HG03064 (cell line): Measurements from ENCODE around the gene TAAR6.
"Not testable (repeated sequence)": the region's sequence is repeated elsewhere in the genome, so short reads cannot be mapped to it uniquely, and the experiment has no call there.

Source experiments
- ATAC-seq: cut with Tn5 transposase; IDR thresholded peaks from one replicate; pipeline ENCODE4 v1.9.1; 2021; ENCODE audit warnings: low read depth; ENCODE audit not compliant: unreplicated experiment

Gene TAAR6

DNA sequence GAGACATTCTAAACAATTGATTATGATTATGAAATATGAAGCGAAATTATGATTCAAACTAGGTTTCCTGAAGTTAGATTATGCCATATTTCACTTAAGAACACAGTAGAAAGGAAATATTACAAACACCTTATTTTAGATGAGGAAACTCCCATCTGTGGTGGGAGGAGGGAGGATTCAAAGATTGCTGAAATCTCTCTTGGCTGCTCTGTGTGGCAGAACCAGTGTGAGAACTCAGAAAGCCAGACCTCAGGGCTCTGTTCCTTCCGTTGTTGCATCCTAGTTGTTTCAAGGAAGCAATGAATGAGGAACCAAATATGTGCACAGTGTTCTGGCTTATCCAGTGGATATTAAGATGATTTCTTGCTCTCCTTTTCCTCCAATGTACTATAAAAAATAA lies 17.3 kb downstream of the TAAR6 start:
- no peak for ATAC-seq

DNA sequence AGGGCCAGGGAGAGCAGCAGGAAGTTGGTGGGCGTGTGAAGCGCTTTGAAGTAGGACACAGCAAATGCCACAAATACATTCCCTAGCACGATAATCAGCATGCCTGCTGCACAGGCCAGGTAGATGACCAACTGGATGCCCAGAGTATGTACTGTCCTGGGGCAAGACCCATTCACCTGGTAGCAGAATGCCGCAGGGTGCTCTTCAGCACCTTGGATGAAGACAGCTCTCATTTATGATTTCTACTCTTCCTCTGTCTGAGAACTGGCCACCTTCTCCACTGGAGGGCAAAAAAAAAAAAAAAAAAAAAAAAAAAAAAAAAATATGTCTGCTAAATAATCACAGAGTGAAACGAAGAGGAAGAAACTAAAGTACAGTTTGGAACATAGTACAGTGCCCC lies 19.3 kb downstream of the TAAR6 start, which contains the start of gene TAAR5:
TSS of gene TAAR5 (minus strand) at position 288 of the 400 bp plus-strand sequence. CDS start at position 233, 55 bp downstream.
- no peak for ATAC-seq

DNA sequence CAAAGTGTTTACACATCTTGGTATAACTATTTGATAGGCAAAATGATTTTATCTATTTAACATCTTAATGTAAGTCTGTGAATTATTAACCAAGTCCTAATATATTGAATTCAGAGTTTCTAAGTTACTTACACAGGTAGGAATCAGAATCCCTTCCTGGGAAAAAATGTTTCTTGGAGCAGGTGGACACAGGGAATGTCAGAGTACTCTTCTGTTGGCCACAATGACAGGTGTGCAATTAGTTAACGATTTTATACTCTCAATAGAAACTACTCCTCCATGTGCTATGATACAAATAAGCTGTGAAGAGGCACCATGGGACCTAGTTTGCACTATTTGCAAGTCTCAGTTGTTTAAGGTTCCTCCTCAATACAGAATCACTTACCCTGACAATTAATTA lies 20.2 kb downstream of the TAAR6 start:
- no peak for ATAC-seq

DNA sequence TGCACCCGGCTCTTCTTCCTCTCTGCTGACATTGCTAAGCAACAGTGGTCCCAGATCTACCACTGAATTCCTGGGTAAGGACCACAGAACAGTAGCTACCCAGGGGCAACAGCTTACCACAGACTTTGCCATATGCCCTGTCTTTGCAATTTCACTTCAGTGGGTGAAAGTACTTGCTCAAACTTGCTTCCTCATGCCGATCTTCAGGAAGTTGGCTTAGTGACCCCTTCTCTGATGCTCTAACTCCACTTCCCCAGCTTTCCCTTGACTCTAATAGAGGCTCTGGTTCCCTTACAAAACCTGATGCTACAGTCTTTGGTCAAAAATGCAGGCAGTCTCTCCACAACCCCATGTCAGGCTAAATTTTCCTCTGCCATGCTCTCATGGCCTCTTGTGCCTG lies 22.7 kb downstream of the TAAR6 start:
- no peak for ATAC-seq

DNA sequence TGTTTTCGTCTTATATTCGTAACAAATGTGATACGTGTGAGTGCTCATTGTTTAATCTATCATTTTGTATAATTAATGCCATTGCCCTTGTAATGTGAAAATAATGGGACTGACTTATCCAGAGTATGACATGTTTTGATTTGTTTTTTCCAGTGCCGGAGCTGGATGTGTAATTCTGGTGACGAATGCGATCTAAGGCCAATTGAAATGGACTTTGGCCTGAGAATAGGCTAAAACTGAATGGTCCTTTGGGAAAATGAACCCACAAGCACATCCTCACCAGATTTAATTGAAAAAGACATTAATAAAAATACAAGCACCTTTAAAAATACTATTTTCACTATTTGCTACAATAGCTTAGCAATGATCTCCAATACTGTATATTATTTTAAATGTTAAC lies 26.1 kb downstream of the TAAR6 start:
- no peak for ATAC-seq

DNA sequence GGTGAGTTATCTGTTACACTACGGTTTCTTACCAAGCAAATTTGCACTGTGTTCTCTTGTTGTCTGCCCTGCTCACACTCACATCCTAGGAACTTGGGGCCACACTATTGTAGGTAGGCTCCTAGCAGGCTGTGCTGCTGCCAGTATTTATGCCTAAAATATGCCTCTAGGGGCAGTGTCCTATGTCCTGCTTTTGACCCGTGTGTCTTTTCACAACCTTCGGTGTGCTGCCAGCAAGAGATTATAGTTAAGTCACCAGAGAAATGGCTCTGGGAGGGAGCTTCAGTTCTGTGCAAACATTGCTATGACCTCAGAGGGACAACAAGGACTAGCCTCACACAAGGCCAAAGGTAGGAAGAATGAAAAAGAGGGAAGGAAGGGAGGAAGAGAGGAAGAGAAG lies 28.4 kb downstream of the TAAR6 start:
- no peak for ATAC-seq

DNA sequence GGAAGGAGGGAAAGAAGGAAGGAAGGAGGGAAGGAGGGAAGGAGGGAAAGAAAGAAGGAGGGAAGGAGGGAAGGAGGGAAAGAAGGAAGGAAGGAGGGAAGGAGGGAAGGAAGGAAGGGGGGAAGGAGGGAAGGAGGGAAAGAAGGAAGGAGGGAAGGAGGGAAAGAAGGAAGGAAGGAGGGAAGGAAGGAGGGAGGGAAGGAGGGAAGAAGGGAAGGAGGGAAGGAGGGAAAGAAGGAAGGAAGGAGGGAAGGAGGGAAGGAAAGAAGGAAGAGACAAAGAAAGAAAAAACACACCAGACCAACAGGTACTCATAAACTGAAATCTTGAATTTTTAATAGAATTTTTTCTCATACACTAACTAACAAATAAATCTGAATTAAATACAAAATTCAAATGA lies 30.8 kb downstream of the TAAR6 start:
- not testable (repeated sequence) for ATAC-seq

DNA sequence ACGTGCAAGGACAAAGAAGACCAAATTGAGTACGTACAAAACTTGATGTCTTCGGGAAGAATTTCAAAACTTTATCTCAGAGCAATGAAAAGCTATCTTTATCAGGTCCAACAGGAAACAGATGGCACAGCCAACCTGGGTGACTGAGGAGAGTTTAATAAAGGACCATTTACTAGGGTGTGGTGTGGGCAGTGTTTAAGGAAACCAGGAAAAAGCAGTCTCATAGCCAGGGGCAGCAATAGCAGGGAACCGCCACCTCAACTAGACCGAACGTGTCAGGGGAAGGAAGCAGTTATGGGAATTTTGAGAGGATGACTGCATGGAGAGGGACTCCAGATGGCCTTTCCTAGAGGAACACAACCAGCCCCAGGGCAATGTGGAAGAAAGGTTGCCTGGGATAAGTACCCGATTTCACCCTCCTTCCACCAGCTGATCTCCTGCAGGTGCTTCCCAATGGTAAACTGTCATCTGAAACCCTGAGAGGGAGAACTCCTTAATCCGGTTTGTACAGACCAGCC lies 34.6 kb downstream of the TAAR6 start:
- ATAC-seq: no peak

DNA sequence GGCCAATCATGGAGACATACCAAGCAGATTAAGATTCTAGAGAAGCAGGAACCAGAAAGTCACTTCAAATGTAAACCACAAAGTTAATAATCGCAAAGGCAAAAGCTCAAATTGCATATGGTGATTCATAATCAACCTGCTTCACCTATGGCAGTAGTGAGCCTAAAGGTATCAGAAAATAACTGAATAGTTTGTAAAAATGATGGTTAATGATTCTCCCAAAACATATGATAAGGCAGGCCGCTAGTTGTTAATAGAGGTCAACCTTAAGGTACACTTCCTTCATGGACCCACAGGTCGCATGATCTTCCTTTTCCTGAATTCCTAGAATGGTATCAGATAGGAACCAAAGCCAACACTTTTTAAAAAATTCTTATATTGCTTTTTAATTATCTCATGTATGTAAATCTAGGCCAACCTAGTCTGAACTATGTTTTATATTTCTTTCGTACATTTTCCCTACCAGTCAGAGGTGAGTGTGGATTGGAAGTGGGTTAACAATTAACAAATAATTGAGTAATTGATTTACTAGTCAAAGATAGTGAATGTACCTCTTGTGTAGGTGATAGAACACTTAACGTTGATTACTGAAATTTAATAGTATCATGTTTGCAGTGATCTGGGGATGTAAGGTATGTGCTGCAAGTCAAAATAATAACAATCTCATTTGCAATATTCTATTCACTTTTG lies 37.6 kb downstream of the TAAR6 start:
- peak; percentile 57 for ATAC-seq

DNA sequence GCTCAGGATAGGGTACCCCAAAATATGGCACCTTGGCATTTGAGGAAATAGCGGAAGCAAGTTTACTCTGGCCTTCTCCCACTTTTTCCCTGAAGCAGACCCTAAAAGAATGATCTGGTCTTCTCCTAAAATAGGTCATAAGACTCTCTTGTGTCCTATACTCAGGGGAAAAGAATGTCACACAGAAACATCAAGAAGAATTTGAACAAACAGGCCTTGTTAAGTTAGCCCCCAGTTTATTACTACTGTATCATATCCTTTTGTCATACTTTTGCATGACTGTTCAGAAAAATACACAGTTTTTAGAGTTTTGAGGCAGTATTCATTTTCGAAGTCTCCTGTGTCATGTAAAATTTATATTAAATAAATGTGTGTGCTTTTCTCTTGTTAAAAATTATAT lies 41.5 kb downstream of the TAAR6 start:
- ATAC-seq: no peak

DNA sequence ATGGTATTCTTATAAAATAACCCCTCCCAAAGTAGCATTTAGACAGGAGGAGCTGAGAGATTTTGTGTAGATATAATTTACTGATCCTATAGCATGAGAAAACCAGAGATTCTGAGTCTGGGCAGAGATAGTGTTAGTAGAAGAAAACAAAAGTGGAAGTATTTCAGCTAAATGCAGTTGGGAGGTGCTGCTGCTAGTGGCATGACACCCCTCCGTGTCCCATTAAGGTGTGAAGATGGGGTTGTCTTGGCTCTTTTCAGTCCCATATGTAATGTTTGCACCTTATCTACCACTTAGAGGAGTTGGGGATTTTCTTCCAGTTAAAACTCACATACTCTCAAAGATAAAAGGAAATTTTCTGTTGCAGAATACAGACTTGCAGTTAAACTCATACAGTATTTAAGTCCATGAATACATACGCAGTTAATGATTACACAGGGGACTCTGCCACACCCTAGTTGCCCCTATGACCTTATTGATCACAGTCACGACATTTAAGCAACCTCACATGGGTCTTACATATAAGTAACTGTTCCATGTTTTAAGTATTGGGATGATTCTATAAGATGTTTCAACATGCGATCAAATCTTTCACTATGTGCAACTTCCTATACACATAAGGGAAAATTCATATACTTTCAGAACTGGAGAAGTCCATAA lies 42.5 kb downstream of the TAAR6 start:
- no peak for ATAC-seq

DNA sequence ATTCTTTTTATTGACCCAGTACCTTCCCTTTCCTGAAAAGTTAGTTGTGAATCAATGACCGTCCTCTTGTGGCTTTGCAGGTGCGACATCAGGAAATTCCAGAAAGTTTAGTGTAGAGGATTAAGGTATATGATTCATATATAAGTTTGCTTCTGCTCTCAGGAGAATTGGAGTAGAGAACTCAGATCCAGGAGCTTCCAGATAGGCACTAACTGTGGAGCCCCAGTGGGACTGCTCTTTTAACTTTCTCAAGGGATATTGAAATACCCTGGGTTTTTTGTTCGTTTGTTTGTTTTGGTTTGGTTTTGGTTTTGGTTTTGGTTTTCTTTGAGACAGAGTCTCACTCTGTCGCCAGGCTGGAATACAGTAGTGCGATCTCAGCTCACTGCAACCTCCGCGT lies 44.4 kb downstream of the TAAR6 start:
- no peak for ATAC-seq

DNA sequence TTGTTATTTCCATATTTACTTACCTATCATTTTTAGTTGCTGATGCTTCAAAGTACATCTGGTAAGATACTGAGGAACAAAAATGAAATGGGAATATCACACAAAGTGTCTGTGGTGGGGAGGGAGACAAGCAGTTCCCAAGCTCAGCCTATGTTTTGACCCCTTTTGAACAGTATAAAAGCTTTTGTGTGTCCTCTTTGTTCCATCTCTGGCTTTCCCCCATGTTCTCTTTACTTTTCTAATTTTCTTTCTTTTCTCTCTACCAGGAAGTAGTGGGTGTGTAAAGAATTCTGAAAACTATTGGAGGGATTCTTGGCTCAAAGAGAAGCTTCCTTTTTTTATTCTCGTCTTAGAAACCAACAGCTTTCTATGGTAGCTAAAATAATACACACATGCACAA lies 46.6 kb downstream of the TAAR6 start:
- ATAC-seq: no peak
